H1 (cell line): ENCODE data around the gene TNFRSF11A.

Experiments used
- CBX5 ChIP-seq: fragments of 300-800, 300-1000 bp; sonication (generic); IDR thresholded peaks from 2 replicates; pipeline ENCODE4 v1.7.1; 2016; ENCODE audit warnings: antibody characterized with exemption, low read length, low read depth
- CREB1 ChIP-seq: IDR thresholded peaks from 2 replicates; pipeline ENCODE4 v1.6.1; 2012; ENCODE audit warnings: inconsistent platforms
- EZH2 ChIP-seq: fragments of 200-600 bp; sonication (generic); IDR thresholded peaks from 2 replicates; pipeline ENCODE4 v1.7.1; 2012; ENCODE audit warnings: low read depth, mild to moderate bottlenecking, moderate library complexity, low read length, inconsistent platforms; ENCODE audit not compliant: severe bottlenecking
- FOSL1 ChIP-seq: IDR thresholded peaks from 2 replicates; pipeline ENCODE4 v1.6.1; 2011; ENCODE audit warnings: mild to moderate bottlenecking, low read depth, low read length, moderate library complexity; ENCODE audit not compliant: insufficient read depth
- POLR2A ChIP-seq, 2 experiments: IDR thresholded peaks; 1 replicate in 1 of 2; 2 replicates in 1 of 2; pipeline ENCODE4 v1.6.1; 2011; ENCODE audit warnings: low read depth in 2 of 2, low read length in 2 of 2, mild to moderate bottlenecking in 2 of 2; ENCODE audit errors: control extremely low read depth in 1 of 2
- POLR2AphosphoS5 ChIP-seq: IDR thresholded peaks from 2 replicates; pipeline ENCODE4 v1.6.1; 2011; ENCODE audit warnings: low read depth, low read length
- SIRT6 ChIP-seq: IDR thresholded peaks from one replicate; pipeline ENCODE4 v1.7.1; 2012; ENCODE audit warnings: low read length, inconsistent platforms
- TF ChIP-seq, protein P1 (sequence below), 3 experiments: IDR thresholded peaks; 1 replicate in 2 of 3; 2 replicates in 1 of 3; pipeline versions ENCODE4 v1.5.1 to v1.6.1; 2011; ENCODE audit warnings: low read length in 3 of 3, mild to moderate bottlenecking in 3 of 3, inconsistent platforms in 2 of 3, low read depth in 1 of 3, moderate library complexity in 1 of 3; ENCODE audit not compliant: insufficient read depth in 1 of 3; ENCODE audit errors: control extremely low read depth in 1 of 3

GRCh38 chr18:62425465-62426190 lies 100.5 kb downstream of the TNFRSF11A start:
- TF ChIP-seq EZH2, result no peak
- TF ChIP-seq, protein P1, sequence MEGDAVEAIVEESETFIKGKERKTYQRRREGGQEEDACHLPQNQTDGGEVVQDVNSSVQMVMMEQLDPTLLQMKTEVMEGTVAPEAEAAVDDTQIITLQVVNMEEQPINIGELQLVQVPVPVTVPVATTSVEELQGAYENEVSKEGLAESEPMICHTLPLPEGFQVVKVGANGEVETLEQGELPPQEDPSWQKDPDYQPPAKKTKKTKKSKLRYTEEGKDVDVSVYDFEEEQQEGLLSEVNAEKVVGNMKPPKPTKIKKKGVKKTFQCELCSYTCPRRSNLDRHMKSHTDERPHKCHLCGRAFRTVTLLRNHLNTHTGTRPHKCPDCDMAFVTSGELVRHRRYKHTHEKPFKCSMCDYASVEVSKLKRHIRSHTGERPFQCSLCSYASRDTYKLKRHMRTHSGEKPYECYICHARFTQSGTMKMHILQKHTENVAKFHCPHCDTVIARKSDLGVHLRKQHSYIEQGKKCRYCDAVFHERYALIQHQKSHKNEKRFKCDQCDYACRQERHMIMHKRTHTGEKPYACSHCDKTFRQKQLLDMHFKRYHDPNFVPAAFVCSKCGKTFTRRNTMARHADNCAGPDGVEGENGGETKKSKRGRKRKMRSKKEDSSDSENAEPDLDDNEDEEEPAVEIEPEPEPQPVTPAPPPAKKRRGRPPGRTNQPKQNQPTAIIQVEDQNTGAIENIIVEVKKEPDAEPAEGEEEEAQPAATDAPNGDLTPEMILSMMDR (IDR thresholded peaks at IDR 0.05; ENCODE audit: control extremely low read depth in 1 of 3, insufficient read depth in 1 of 3, low read depth in 1 of 3, low read length in 3 of 3), result peak; percentile 29 to 89 (median 88)
- no peak for TF ChIP-seq POLR2AphosphoS5
- no peak for TF ChIP-seq POLR2A (IDR thresholded peaks at IDR 0.05; ENCODE audit: control extremely low read depth in 1 of 2, low read depth in 2 of 2, low read length in 2 of 2)
- no peak for TF ChIP-seq SIRT6
- no peak for TF ChIP-seq CBX5
- TF ChIP-seq FOSL1, result no peak
- no peak for TF ChIP-seq CREB1
